K562 (cell line): ENCODE data around the gene FILIP1. TPM values are rescaled to one million over a fixed set of nuclear protein-coding genes. Genes with fewer than 3 reads are reported as not detected.

Experiments used
- ATAC-seq: fragments of 200-7000 bp; cut with Tn5 transposase; 3 replicates; pipeline ENCODE4 v1.9.1; 2020; ENCODE audit warnings: moderate library complexity
- BruUV-seq: library from RNA; stranded (reverse); fragments of 400-500 nt; replicated peaks from 2 replicates; lab custom pipeline; 2021; lab: Mats Ljungman, UMichigan
- CTCF ChIA-PET: fragments of 300-600 bp; formaldehyde crosslinking; extraction: SDS; loops from one replicate; lab custom pipeline; 2021; ENCODE audit warnings: low intra/inter-chr PET ratio; lab: Yijun Ruan, JAX
- POLR2A ChIA-PET: fragments of 300-600, 350-650 bp; sonication (Branson Sonifier 250); formaldehyde crosslinking; extraction: SDS; loops from one replicate; lab custom pipeline; 2021; ENCODE audit warnings: antibody characterized with exemption, inconsistent platforms; lab: Yijun Ruan, JAX
- DNase-seq, 4 experiments: peaks; one replicate each; pipeline versions ENCODE4 v3.0.0 to v3.0.0-alpha.2; 2011 to 2018; ENCODE audit warnings: low spot score in 3 of 4, mixed read lengths in 3 of 4; ENCODE audit errors: extremely low read depth in 1 of 4
- FAIRE-seq: peaks from 2 replicates; lab custom pipeline; 2011; peaks lifted over from hg19 to GRCh38; lab: Jason Lieb, UNC
- H2AFZ ChIP-seq: 2 replicates; pipeline ENCODE4 v1.6.0; 2011; ENCODE audit warnings: low read depth, low read length, control low read depth, inconsistent platforms
- H3K27ac ChIP-seq: fragments of 200-600 bp; 3 replicates; pipeline ENCODE4 v1.8.0; 2011; ENCODE audit warnings: low read depth, mild to moderate bottlenecking, control low read depth, inconsistent platforms, low read length, moderate library complexity, mixed read lengths; ENCODE audit errors: extremely low read depth
- H3K27me3 ChIP-seq, 2 experiments: fragments of 300-600 bp in 1 of 2; 2 replicates in 1 of 2; 3 replicates in 1 of 2; pipeline versions ENCODE4 v1.6.0 to v1.8.0; 2011; ENCODE audit warnings: inconsistent platforms in 2 of 2, low read length in 2 of 2, mild to moderate bottlenecking in 1 of 2, mixed read lengths in 1 of 2, moderate library complexity in 1 of 2; ENCODE audit not compliant: control insufficient read depth in 2 of 2, insufficient read depth in 2 of 2
- H3K36me3 ChIP-seq: fragments of 300-600 bp; 3 replicates; pipeline ENCODE4 v1.8.0; 2011; ENCODE audit warnings: mild to moderate bottlenecking, low read length, inconsistent platforms; ENCODE audit not compliant: control insufficient read depth, insufficient read depth
- H3K4me1 ChIP-seq, 2 experiments: fragments of 200-600 bp in 1 of 2; replicated peaks in 1 of 2; 2 replicates in 1 of 2; 3 replicates in 1 of 2; pipeline versions ENCODE4 v1.5.1 to v1.8.0; 2011; ENCODE audit warnings: inconsistent platforms in 2 of 2, low read length in 2 of 2, mild to moderate bottlenecking in 1 of 2, mixed read lengths in 1 of 2, moderate library complexity in 1 of 2; ENCODE audit not compliant: control insufficient read depth in 2 of 2, insufficient read depth in 2 of 2
- H3K4me2 ChIP-seq: 2 replicates; pipeline ENCODE4 v1.6.1; 2011; ENCODE audit warnings: low read length, control low read depth, inconsistent platforms, mixed read lengths; ENCODE audit not compliant: insufficient read depth
- H3K4me3 ChIP-seq: fragments of 200-600 bp; sonication (generic), shearing (Covaris generic); 2 replicates; pipeline ENCODE4 v1.5.1; 2016; ENCODE audit warnings: control low read depth, inconsistent platforms
- H3K79me2 ChIP-seq: fragments of 200-600 bp; 3 replicates; pipeline ENCODE4 v1.8.0; 2011; ENCODE audit warnings: low read length, inconsistent platforms; ENCODE audit not compliant: control insufficient read depth, insufficient read depth
- H3K9ac ChIP-seq, 2 experiments: 2 replicates each; pipeline versions ENCODE4 v1.6.0 to v1.6.1; 2011; ENCODE audit warnings: low read depth in 2 of 2, low read length in 2 of 2, control low read depth in 1 of 2, inconsistent platforms in 1 of 2, mild to moderate bottlenecking in 1 of 2, mixed read lengths in 1 of 2; ENCODE audit not compliant: insufficient read depth in 1 of 2
- H3K9me1 ChIP-seq: one replicate; pipeline ENCODE4 v1.6.0; 2011; ENCODE audit warnings: inconsistent platforms, mild to moderate bottlenecking, low read length, moderate library complexity; ENCODE audit not compliant: control insufficient read depth, insufficient read depth
- H3K9me3 ChIP-seq: replicated peaks from 2 replicates; pipeline ENCODE4 v1.5.1; 2011; ENCODE audit warnings: low read depth, low read length, inconsistent platforms; ENCODE audit not compliant: control insufficient read depth, insufficient read depth
- H4K20me1 ChIP-seq: replicated peaks from 2 replicates; pipeline ENCODE4 v1.6.1; 2011; ENCODE audit warnings: low read length, inconsistent platforms, mixed read lengths; ENCODE audit not compliant: control insufficient read depth, insufficient read depth
- CXXC5 ChIP-seq: fragments of 250-450 bp; sonication (Bioruptor Pico); IDR thresholded peaks from 2 replicates; pipeline ENCODE4 v1.8.0; 2022; ENCODE audit warnings: inconsistent platforms, mild to moderate bottlenecking, moderate library complexity
- HMBOX1 ChIP-seq: sonication (generic); IDR thresholded peaks from 2 replicates; pipeline ENCODE4 v1.6.1; 2016
- MAZ ChIP-seq, 2 experiments: fragments of 450-650 bp in 1 of 2; sonication (generic) in 1 of 2; formaldehyde crosslinking; IDR thresholded peaks in 1 of 2; conservative IDR thresholded peaks in 1 of 2; 2 replicates each; pipeline versions ENCODE4 v1.4.0 to v1.5.0; 2020; ENCODE audit warnings: mild to moderate bottlenecking in 1 of 2, missing genetic modification reagents in 1 of 2
- NR4A1 ChIP-seq, 2 experiments: fragments of 250-450 bp in 1 of 2; fragments of 450-650 bp in 1 of 2; sonication (Bioruptor Pico) in 1 of 2; IDR thresholded peaks; 2 replicates each; pipeline versions ENCODE4 v1.4.0 to v1.6.1; 2016 to 2020; ENCODE audit warnings: mild to moderate bottlenecking in 2 of 2, missing compliant biosample characterization in 1 of 2, missing genetic modification characterization in 1 of 2, moderate library complexity in 1 of 2
- PML ChIP-seq: IDR thresholded peaks from 2 replicates; pipeline ENCODE4 v1.6.1; 2012; ENCODE audit warnings: low read length, inconsistent platforms
- POLR2G ChIP-seq: fragments of 200-400 bp; formaldehyde crosslinking; IDR thresholded peaks from 2 replicates; pipeline ENCODE4 v1.6.1; 2017; ENCODE audit warnings: low read depth, mild to moderate bottlenecking, antibody characterized with exemption, low read length, moderate library complexity
- PPARD ChIP-seq: fragments of 250-450 bp; sonication (Bioruptor Pico); IDR thresholded peaks from 2 replicates; pipeline ENCODE4 v1.8.0; 2022; ENCODE audit warnings: inconsistent platforms, mild to moderate bottlenecking, moderate library complexity
- SRF ChIP-seq, 2 experiments: fragments of 250-450, 450-650 bp in 1 of 2; sonication (Bioruptor Pico) in 1 of 2; sonication (generic) in 1 of 2; formaldehyde crosslinking; IDR thresholded peaks; 2 replicates each; pipeline versions ENCODE4 v1.5.0 to v1.5.1; 2020 to 2022; ENCODE audit warnings: mild to moderate bottlenecking in 1 of 2, missing genetic modification reagents in 1 of 2
- ZNF124 ChIP-seq: sonication (generic); formaldehyde crosslinking; IDR thresholded peaks from 2 replicates; pipeline ENCODE4 v1.8.1; 2022; ENCODE audit warnings: missing genetic modification reagents
- ZNF277 ChIP-seq: fragments of 250-450 bp; sonication (Bioruptor Pico); IDR thresholded peaks from 2 replicates; pipeline ENCODE4 v1.8.0; 2022; ENCODE audit warnings: inconsistent platforms, mild to moderate bottlenecking, moderate library complexity, borderline replicate concordance
- ZNF318 ChIP-seq, 2 experiments: fragments of 450-650 bp; IDR thresholded peaks; 2 replicates each; pipeline ENCODE4 v1.6.1; 2016; ENCODE audit warnings: mild to moderate bottlenecking in 2 of 2, borderline replicate concordance in 1 of 2, low read depth in 1 of 2, moderate library complexity in 1 of 2
- WGBS: fragments of 100-300 bp; shearing (Covaris generic); methylation state at CpG from one replicate; pipeline ENCODE4 v1.1.6; 2016; ENCODE audit warnings: low coverage, mixed read lengths; ENCODE audit not compliant: insufficient coverage; ENCODE audit errors: missing lambda C conversion rate; 5-methylcytosine and 5-hydroxymethylcytosine counted together
- in situ Hi-C: fragments of 300-500 bp; cut with MboI; formaldehyde crosslinking; loops from 4 replicates; pipeline ENCODE4 v1.15.0; 2018; ENCODE audit warnings: inconsistent platforms, mixed read lengths
- intact Hi-C: fragments of 100-400 bp; cut with micrococcal nuclease; formaldehyde crosslinking; loops from 2 replicates; pipeline ENCODE4 v1.14.2; 2022
- polyA plus RNA-seq, 8 experiments: library from polyadenylated mRNA; depleted of rRNA in 4 of 8; stranded (reverse) in 5 of 8; unstranded in 3 of 8; fragments of >200 nt; fragmentation: Nextera tagmentation in 2 of 8; fragmentation: Illumina TruSeq in 1 of 8; extraction: Ambion mirVana in 2 of 8; extraction: Trizol in 1 of 8; gene quantifications; 2 replicates each; pipeline versions ENCODE4 v1.2.1 to v1.2.3, GENCODE V29; 2011 to 2014; ENCODE audit warnings: inconsistent platforms in 1 of 8, missing spikeins in 1 of 8
- total RNA-seq, 7 experiments: library from RNA; depleted of rRNA in 6 of 7; stranded (reverse); fragments of >200 nt in 6 of 7; fragmentation: Illumina TruSeq in 2 of 7; extraction: Trizol in 2 of 7; gene quantifications; 2 replicates each; pipeline versions ENCODE4 v1.2.1 to v1.2.3, GENCODE V29; 2011 to 2021; ENCODE audit warnings: low replicate concordance in 1 of 7

Gene FILIP1
- total and polyA plus RNA-seq, 9 of the 15 experiments (the other 6 are each of a cell fraction or from before 2014, with no cell fraction given) = 0.03 to 0.25 (median 0.10) TPM; not detected in 1

- in situ Hi-C loops (no loop called here), intact Hi-C loops (no loop called here)
- Histone ChIP-seq H3K9me3 (no peaks in the 10 kb centered on the region), H3K4me1 (no peaks in the 10 kb centered on the region), H3K9ac (no peak overlapping the region), H3K9me1 (no peaks in the 10 kb centered on the region), H3K79me2 (no peaks in the 10 kb centered on the region), H4K20me1 (no peaks in the 10 kb centered on the region), H3K4me3 (no peak overlapping the region), H3K4me2 (no peak overlapping the region), H3K27me3 (no peaks in the 10 kb centered on the region), H3K36me3 (no peaks in the 10 kb centered on the region), H3K27ac (no peak overlapping the region), H2AFZ (no peak overlapping the region)
- ChIA-PET POLR2A (no interaction called here), CTCF (no interaction called here)
- BruUV-seq = no TSS peak
- FAIRE-seq (no peak), DNase-seq (no peak), ATAC-seq (no peak)
- WGBS = 0% methylated on average over 5 of the region's 5 CpGs
- TF ChIP-seq MAZ (CRISPR knock-in tag; conservative IDR thresholded peaks at IDR 0.05 in 1 of 2, IDR thresholded peaks at IDR 0.05 in 1 of 2) (no peak), ZNF277 (no peak), PML (no peak), HMBOX1 (no peak), SRF (CRISPR knock-in tag; IDR thresholded peaks at IDR 0.05) (no peak), ZNF124 (no peak), PPARD (CRISPR knock-in tag) (no peak), CXXC5 (CRISPR knock-in tag) (no peak), NR4A1 (CRISPR knock-in tag; IDR thresholded peaks at IDR 0.05) (no peak), NR4A1 (tag; IDR thresholded peaks at IDR 0.05) (no peak), POLR2G (no peak), ZNF318 (IDR thresholded peaks at IDR 0.05; ENCODE audit: borderline replicate concordance in 1 of 2, low read depth in 1 of 2) (no peak)
Measured at GRCh38 chr6:75449630-75450206, 43.9 kb downstream of the FILIP1 start.
